H54 (cell line): ENCODE data around the gene PCDHGA9.
"Not testable (repeated sequence)": the region's sequence is repeated elsewhere in the genome, so short reads cannot be mapped to it uniquely, and the experiment has no call there.

Experiments
- DNase-seq: peaks from one replicate; pipeline ENCODE4 v3.0.0; 2011; ENCODE audit warnings: low spot score, mixed read lengths; ENCODE audit not compliant: insufficient read length
- FAIRE-seq: peaks from 3 replicates; lab custom pipeline; 2011; peaks lifted over from hg19 to GRCh38; lab: Jason Lieb, UNC
- POLR2A ChIP-seq: IDR thresholded peaks from 2 replicates; pipeline ENCODE4 v1.6.1; 2011; ENCODE audit warnings: low read depth, mild to moderate bottlenecking, low read length

Gene PCDHGA9

DNA sequence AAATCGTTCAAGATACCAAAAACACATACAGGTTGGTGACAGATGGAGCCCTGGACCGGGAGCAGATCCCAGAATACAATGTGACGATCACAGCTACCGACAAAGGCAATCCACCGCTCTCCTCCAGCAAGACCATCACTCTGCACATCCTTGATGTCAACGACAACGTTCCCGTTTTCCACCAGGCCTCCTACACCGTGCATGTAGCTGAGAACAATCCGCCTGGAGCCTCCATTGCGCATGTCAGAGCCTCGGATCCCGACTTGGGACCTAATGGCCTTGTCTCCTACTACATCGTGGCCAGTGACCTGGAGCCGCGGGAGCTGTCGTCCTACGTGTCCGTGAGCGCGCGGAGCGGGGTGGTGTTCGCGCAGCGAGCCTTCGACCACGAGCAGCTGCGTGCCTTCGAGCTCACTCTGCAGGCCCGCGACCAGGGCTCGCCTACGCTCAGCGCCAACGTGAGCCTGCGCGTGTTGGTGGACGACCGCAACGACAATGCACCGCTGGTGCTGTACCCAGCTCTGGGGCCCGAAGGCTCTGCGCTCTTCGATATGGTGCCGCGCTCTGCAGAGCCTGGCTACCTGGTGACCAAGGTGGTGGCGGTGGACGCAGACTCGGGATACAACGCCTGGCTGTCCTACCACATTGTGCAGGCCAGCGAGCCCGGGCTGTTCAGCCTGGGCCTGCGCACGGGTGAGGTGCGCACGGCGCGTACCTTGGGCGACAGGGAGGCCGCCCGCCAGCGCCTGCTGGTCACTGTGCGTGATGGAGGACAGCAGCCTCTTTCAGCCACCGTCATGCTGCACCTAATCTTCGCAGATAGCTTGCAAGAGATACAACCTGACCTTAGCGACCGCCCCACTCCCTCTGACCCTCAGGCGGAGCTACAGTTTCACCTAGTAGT lies 30.8 kb upstream of the PCDHGA9 start:
- DNase-seq (no peak), FAIRE-seq (no peak)
- TF ChIP-seq POLR2A = no peak

- DNase-seq (no peak), FAIRE-seq (no peak)
- TF ChIP-seq POLR2A = no peak
Observed at GRCh38 chr5:141373673-141374317, 28.8 kb upstream of the PCDHGA9 start, which contains the start of gene PCDHGA6. PCDHGA6 (plus strand) TSS chr5:141373891; CDS start chr5:141374084, 193 bp downstream.

DNA sequence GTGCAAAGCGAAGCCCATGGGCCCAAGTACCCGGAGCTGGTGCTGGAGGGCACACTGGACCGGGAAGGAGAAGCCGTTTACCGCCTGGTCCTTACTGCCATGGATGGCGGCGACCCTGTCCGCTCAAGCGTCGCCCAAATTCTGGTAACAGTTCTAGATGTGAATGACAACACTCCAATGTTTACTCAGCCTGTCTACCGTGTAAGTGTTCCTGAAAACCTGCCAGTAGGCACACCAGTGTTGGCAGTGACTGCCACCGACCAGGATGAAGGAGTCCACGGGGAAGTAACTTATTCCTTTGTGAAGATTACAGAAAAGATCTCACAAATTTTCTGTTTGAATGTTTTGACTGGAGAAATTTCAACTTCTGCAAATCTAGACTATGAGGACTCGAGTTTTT lies 28.0 kb upstream of the PCDHGA9 start:
- FAIRE-seq (no peak), DNase-seq (no peak)
- no peak for TF ChIP-seq POLR2A

- DNase-seq, FAIRE-seq: not testable (repeated sequence)
Observed at GRCh38 chr5:141375444-141376155, 27.0 kb upstream of the PCDHGA9 start.

DNA sequence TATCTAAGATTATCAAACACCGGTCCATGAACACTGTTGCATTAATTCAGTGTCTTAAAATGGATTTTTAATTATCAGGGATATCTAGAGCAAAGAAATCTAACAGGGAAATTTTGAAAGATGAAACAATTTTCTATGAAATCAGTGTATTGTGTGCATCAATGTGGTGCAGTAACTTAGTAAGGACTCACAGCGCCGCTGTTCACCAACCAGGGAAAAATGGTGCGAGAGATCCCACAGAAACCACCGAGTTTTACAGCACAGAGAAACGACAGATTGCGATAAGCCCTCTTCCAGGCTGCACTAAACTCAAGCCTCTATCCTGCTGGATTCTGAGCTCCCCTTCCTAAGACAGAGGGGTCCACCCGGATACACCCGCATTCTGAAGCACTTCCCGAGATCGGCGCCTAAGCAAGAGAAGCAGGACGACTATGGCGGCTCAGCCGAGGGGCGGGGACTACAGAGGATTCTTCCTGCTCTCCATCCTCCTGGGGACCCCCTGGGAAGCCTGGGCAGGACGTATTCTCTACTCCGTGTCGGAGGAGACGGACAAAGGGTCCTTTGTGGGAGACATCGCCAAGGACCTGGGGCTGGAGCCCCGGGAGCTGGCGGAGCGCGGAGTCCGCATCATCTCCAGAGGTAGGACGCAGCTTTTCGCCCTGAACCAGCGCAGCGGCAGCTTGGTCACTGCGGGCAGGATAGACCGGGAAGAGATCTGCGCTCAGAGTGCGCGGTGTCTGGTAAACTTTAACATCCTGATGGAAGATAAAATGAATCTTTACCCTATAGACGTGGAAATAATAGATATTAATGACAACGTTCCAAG lies 19.9 kb upstream of the PCDHGA9 start, which contains the start of gene PCDHGA7:
Gene PCDHGA7 (plus strand): TSS at position 274 of the 826 bp plus-strand sequence. CDS start 158 bp downstream, at position 432.
- no peak for TF ChIP-seq POLR2A
- no peak for FAIRE-seq
- DNase-seq = no peak

GRCh38 chr5:141383345-141383744 lies 19.2 kb upstream of the PCDHGA9 start:
- FAIRE-seq = no peak
- TF ChIP-seq POLR2A = no peak
- no peak for DNase-seq

- no peak for FAIRE-seq
- TF ChIP-seq POLR2A = no peak
- DNase-seq = no peak
Observed at GRCh38 chr5:141384471-141385267, 17.9 kb upstream of the PCDHGA9 start.

DNA sequence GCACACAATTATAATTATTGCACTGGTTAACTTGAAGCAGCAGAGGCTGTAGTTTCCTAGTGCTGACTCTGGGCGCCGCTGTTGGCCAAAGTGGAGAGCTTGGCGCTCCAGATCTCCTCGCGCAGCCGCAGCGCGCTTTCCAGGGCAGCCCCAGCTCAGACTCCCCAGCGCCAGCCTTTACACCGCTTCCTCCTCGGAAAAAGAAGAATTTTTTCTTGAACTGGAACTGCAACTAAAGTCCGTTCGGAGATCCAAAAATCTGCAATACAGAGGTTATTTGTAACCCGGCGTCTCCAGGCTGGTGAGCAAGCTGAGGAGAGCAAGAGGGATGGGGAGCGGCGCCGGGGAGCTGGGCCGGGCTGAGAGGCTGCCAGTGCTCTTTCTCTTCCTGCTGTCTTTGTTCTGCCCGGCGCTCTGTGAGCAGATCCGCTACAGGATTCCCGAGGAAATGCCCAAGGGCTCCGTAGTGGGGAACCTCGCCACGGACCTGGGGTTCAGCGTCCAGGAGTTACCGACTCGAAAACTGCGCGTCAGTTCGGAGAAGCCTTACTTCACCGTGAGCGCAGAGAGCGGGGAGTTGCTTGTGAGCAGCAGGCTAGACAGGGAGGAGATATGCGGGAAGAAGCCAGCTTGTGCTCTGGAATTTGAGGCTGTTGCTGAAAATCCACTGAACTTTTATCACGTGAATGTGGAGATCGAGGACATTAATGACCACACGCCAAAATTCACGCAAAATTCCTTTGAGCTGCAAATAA lies 14.8 kb upstream of the PCDHGA9 start, which contains the start of gene PCDHGB4:
Gene PCDHGB4 (plus strand): TSS at position 142 of the 755 bp plus-strand sequence. CDS start 187 bp downstream, at position 329.
- not testable (repeated sequence) for DNase-seq, FAIRE-seq

DNA sequence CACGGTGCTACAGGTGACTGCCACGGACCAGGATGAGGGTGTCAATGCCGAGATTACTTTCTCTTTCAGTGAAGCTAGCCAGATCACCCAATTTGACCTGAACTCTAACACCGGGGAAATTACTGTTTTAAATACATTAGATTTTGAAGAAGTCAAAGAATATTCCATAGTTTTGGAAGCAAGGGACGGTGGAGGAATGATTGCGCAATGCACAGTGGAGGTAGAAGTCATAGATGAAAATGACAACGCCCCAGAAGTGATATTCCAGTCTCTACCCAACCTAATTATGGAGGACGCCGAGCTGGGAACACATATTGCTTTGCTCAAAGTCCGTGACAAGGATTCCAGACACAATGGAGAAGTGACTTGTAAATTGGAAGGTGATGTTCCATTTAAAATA lies 13.9 kb upstream of the PCDHGA9 start:
- FAIRE-seq (no peak), DNase-seq (no peak)
- TF ChIP-seq POLR2A = no peak

- FAIRE-seq (no peak), DNase-seq (no peak)
- no peak for TF ChIP-seq POLR2A
Observed at GRCh38 chr5:141389153-141390042, 13.2 kb upstream of the PCDHGA9 start.
